ENCODE data around the gene ZNF215.
"Not testable (repeated sequence)": the region's sequence is repeated elsewhere in the genome, so short reads cannot be mapped to it uniquely, and the experiment has no call there.

The ZNF215 gene

DNA sequence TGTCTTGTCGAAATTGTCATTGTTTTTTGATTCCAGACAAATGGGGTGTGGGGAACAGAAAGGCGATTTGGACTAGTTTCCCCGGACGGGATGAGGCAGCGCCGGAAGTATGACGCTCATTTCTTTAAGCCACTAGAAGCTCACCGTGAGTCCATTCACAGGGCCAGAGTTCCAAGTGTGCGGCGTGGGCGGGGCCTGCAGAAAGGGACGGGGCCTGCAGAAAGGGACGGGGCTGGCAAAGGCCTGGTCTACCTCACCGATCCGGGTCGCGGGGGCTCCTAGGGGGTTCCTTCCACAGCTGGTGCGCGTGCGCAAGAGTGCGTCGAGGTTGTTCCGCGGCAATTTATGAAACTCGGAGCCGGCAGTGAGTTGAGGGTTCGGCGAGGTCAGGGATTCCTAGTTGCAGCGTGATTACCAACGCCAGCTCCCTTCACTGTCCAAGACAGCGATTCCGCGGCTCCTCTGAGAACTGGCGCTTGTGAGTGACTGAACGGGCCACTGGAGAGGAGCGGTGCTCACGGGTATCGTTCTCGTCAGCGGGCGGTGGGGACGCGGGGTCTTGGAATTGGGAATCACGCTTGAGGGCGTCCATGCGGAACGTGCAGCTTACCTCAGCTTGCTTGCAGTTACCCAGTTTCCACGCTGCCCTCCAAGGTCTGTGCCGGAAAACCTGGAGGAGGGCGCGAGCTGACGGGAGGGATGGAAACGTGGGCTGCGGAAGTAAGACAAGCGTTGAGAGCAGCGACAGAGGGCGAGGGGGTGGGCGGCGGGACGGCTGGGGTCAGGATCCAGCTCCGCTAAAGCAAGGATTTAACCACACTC is at the start of gene ZNF215:
Gene ZNF215 (plus strand): TSS at position 219 of the 822 bp plus-strand sequence. CDS start 5,847 bp downstream, outside the sequence.
- Histone ChIP-seq H3K4me2 (ENCODE audit: insufficient read depth, low read length) (peak within 1 kb of the TSS; percentile 65), H3K27me3 (ENCODE audit: insufficient read depth, low read length, poor library complexity) (no peaks in the 10 kb centered on the region), H3K36me3 (ENCODE audit: insufficient read depth, low read length) (no peaks in the 10 kb centered on the region), H3K4me1 (ENCODE audit: insufficient read depth, low read length) (peaks cover 48% of the 10 kb centered on the region), H3K9me3 (ENCODE audit: insufficient read depth, low read length, severe bottlenecking) (no peaks in the 10 kb centered on the region), H3K4me3 (ENCODE audit: low read depth in 1 of 2, low read length in 2 of 2) (peak within 1 kb of the TSS; percentile 28 to 83), H3K9ac (ENCODE audit: low read depth, low read length) (peak within 1 kb of the TSS; percentile 69), H4K20me1 (ENCODE audit: insufficient read depth, low read length) (no peaks in the 10 kb centered on the region), H3K27ac (ENCODE audit: low read length) (peak within 1 kb of the TSS; percentile 92), H3K79me2 (ENCODE audit: insufficient read depth, low read length) (peaks cover 18% of the 10 kb centered on the region), H2AFZ (ENCODE audit: low read depth, low read length) (peak within 1 kb of the TSS; percentile 86)
- peak; percentile 82 for ATAC-seq (ENCODE audit: insufficient read depth, low read depth)
- DNase-seq = peak; percentile 79
- no peak for TF ChIP-seq EZH2 (IDR thresholded peaks at IDR 0.05; ENCODE audit: borderline replicate concordance, low read depth, low read length, severe bottlenecking)
- TF ChIP-seq, protein P1, sequence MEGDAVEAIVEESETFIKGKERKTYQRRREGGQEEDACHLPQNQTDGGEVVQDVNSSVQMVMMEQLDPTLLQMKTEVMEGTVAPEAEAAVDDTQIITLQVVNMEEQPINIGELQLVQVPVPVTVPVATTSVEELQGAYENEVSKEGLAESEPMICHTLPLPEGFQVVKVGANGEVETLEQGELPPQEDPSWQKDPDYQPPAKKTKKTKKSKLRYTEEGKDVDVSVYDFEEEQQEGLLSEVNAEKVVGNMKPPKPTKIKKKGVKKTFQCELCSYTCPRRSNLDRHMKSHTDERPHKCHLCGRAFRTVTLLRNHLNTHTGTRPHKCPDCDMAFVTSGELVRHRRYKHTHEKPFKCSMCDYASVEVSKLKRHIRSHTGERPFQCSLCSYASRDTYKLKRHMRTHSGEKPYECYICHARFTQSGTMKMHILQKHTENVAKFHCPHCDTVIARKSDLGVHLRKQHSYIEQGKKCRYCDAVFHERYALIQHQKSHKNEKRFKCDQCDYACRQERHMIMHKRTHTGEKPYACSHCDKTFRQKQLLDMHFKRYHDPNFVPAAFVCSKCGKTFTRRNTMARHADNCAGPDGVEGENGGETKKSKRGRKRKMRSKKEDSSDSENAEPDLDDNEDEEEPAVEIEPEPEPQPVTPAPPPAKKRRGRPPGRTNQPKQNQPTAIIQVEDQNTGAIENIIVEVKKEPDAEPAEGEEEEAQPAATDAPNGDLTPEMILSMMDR (IDR thresholded peaks at IDR 0.05; ENCODE audit: borderline replicate concordance, extremely low read depth, low read length, poor library complexity, severe bottlenecking) = no peak

DNA sequence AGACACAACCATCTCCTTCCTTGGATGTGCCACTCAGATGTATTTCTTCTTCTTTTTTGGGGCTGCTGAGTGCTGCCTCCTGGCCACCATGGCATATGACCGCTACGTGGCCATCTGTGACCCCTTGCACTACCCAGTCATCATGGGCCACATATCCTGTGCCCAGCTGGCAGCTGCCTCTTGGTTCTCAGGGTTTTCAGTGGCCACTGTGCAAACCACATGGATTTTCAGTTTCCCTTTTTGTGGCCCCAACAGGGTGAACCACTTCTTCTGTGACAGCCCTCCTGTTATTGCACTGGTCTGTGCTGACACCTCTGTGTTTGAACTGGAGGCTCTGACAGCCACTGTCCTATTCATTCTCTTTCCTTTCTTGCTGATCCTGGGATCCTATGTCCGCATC is 49.3 kb upstream of the ZNF215 start:
- Histone ChIP-seq H2AFZ (ENCODE audit: low read depth, low read length) (no peak overlapping the region), H3K27ac (ENCODE audit: low read length) (no peak overlapping the region), H3K36me3 (ENCODE audit: insufficient read depth, low read length) (no peaks in the 10 kb centered on the region), H3K9me3 (ENCODE audit: insufficient read depth, low read length, severe bottlenecking) (no peaks in the 10 kb centered on the region), H3K4me1 (ENCODE audit: insufficient read depth, low read length) (no peaks in the 10 kb centered on the region), H3K79me2 (ENCODE audit: insufficient read depth, low read length) (no peaks in the 10 kb centered on the region), H3K27me3 (ENCODE audit: insufficient read depth, low read length, poor library complexity) (no peaks in the 10 kb centered on the region), H4K20me1 (ENCODE audit: insufficient read depth, low read length) (no peaks in the 10 kb centered on the region), H3K4me3 (ENCODE audit: low read depth in 1 of 2, low read length in 2 of 2) (no peak overlapping the region), H3K9ac (ENCODE audit: low read depth, low read length) (no peak overlapping the region), H3K4me2 (ENCODE audit: insufficient read depth, low read length) (no peak overlapping the region)
- DNase-seq (no peak), ATAC-seq (ENCODE audit: insufficient read depth, low read depth) (no peak)
- TF ChIP-seq EZH2 (IDR thresholded peaks at IDR 0.05; ENCODE audit: borderline replicate concordance, low read depth, low read length, severe bottlenecking) = no peak
- TF ChIP-seq, protein P1 (IDR thresholded peaks at IDR 0.05; ENCODE audit: borderline replicate concordance, extremely low read depth, low read length, poor library complexity, severe bottlenecking) = no peak

DNA sequence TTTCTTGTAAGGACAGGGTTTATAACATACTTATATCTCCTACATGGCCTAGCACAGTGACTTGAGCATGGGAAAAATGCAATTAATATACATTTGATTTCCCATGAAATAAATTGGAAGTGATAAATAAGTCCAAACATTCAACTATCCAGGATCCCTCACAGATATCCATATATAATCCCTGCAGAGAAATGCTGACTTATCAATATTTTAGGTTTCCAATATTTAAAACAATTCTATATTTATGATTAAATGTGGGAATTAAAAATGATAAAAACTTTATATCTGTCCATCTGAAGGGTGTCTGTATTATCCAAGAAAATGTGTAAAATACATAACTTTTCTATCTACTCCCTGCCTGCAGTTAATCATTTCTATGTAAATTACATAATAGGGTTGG is 43.5 kb upstream of the ZNF215 start:
- no peak overlapping the region for H3K4me3 ChIP-seq (ENCODE audit: low read depth in 1 of 2, low read length in 2 of 2)
- H3K9me3 ChIP-seq (ENCODE audit: insufficient read depth, low read length, severe bottlenecking) = no peaks in the 10 kb centered on the region
- H2AFZ ChIP-seq (ENCODE audit: low read depth, low read length) = no peak overlapping the region
- DNase-seq (no peak), ATAC-seq (ENCODE audit: insufficient read depth, low read depth) (no peak)
- no peaks in the 10 kb centered on the region for H3K79me2 ChIP-seq (ENCODE audit: insufficient read depth, low read length)
- TF ChIP-seq, protein P1 (IDR thresholded peaks at IDR 0.05; ENCODE audit: borderline replicate concordance, extremely low read depth, low read length, poor library complexity, severe bottlenecking) = no peak
- TF ChIP-seq EZH2 (IDR thresholded peaks at IDR 0.05; ENCODE audit: borderline replicate concordance, low read depth, low read length, severe bottlenecking) = no peak
- no peak overlapping the region for H3K4me2 ChIP-seq (ENCODE audit: insufficient read depth, low read length)
- H3K4me1 ChIP-seq (ENCODE audit: insufficient read depth, low read length) = no peaks in the 10 kb centered on the region
- H3K27ac ChIP-seq (ENCODE audit: low read length) = no peak overlapping the region
- no peaks in the 10 kb centered on the region for H3K36me3 ChIP-seq (ENCODE audit: insufficient read depth, low read length)
- H3K9ac ChIP-seq (ENCODE audit: low read depth, low read length) = no peak overlapping the region
- H4K20me1 ChIP-seq (ENCODE audit: insufficient read depth, low read length) = no peaks in the 10 kb centered on the region
- no peaks in the 10 kb centered on the region for H3K27me3 ChIP-seq (ENCODE audit: insufficient read depth, low read length, poor library complexity)

DNA sequence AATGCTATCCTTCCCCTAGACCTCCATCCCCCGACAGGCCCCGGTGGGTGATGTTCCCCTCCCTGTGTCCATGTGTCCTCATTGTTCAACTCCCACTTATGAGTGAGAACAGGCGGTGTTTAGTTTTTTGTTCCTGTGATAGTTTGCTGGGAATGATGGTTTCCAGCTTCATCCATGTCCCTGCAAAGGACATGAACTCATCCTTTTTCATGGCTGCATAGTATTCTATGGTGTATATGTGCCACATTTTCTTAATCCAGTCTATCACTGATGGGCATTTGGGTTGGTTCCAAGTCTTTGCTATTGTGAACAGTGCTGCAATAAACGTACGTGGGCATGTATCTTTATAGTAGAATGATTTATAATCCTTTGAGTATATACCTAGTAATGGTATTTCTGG is 38.5 kb upstream of the ZNF215 start:
- H2AFZ ChIP-seq (ENCODE audit: low read depth, low read length); H3K27me3 ChIP-seq (ENCODE audit: insufficient read depth, low read length, poor library complexity); ATAC-seq (ENCODE audit: insufficient read depth, low read depth); H3K4me2 ChIP-seq (ENCODE audit: insufficient read depth, low read length); H3K9me3 ChIP-seq (ENCODE audit: insufficient read depth, low read length, severe bottlenecking); H4K20me1 ChIP-seq (ENCODE audit: insufficient read depth, low read length); H3K4me1 ChIP-seq (ENCODE audit: insufficient read depth, low read length); H3K9ac ChIP-seq (ENCODE audit: low read depth, low read length); H3K79me2 ChIP-seq (ENCODE audit: insufficient read depth, low read length); H3K4me3 ChIP-seq (ENCODE audit: low read depth in 1 of 2, low read length in 2 of 2); H3K36me3 ChIP-seq (ENCODE audit: insufficient read depth, low read length); DNase-seq; H3K27ac ChIP-seq (ENCODE audit: low read length): not testable (repeated sequence)

Measured in DND-41 (cell line).